DND-41 (cell line): ENCODE data around the gene ARMCX4.

Source experiments
- EZH2 ChIP-seq: IDR thresholded peaks from 3 replicates; pipeline ENCODE4 v1.6.1; 2012; ENCODE audit warnings: borderline replicate concordance, low read depth, mild to moderate bottlenecking, moderate library complexity, low read length, inconsistent platforms; ENCODE audit not compliant: severe bottlenecking
- TF ChIP-seq, protein P1 (sequence below): IDR thresholded peaks from 2 replicates; pipeline ENCODE4 v1.5.1; 2012; ENCODE audit warnings: borderline replicate concordance, low read length, moderate library complexity, mild to moderate bottlenecking; ENCODE audit not compliant: poor library complexity, severe bottlenecking; ENCODE audit errors: extremely low read depth

DNA sequence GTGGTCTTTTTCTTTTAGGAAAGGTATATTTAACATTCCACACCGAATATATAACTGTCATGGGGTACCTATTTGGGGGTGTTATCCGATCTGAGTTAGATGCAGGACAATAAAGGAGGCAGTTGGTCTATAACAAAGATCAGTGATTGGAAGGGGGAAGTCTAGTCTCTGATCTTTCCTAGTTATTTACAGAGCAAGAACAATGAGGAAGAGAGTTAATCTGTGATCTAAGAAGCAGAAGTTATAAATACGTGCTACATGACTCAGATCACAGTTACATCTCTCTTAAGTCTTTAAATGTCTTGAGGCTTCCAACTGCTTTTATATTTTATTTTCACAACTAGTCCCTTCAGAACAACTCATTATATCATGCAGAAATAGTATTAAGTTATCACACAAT is 33.2 kb upstream of the ARMCX4 start:
- no peak for TF ChIP-seq EZH2
- TF ChIP-seq, protein P1, sequence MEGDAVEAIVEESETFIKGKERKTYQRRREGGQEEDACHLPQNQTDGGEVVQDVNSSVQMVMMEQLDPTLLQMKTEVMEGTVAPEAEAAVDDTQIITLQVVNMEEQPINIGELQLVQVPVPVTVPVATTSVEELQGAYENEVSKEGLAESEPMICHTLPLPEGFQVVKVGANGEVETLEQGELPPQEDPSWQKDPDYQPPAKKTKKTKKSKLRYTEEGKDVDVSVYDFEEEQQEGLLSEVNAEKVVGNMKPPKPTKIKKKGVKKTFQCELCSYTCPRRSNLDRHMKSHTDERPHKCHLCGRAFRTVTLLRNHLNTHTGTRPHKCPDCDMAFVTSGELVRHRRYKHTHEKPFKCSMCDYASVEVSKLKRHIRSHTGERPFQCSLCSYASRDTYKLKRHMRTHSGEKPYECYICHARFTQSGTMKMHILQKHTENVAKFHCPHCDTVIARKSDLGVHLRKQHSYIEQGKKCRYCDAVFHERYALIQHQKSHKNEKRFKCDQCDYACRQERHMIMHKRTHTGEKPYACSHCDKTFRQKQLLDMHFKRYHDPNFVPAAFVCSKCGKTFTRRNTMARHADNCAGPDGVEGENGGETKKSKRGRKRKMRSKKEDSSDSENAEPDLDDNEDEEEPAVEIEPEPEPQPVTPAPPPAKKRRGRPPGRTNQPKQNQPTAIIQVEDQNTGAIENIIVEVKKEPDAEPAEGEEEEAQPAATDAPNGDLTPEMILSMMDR, result no peak
